HG03354 (cell line): ENCODE results near the gene MDH1.
A peak's percentile ranks its signal among the peaks of the same experiment; 100 is the strongest.
"Not testable (repeated sequence)": the region's sequence is repeated elsewhere in the genome, so short reads cannot be mapped to it uniquely, and the experiment has no call there.

Source experiments
- ATAC-seq: cut with Tn5 transposase; IDR thresholded peaks from one replicate; pipeline ENCODE4 v1.9.1; 2021; ENCODE audit warnings: mild to moderate bottlenecking; ENCODE audit not compliant: unreplicated experiment, poor library complexity, severe bottlenecking

The MDH1 gene

DNA sequence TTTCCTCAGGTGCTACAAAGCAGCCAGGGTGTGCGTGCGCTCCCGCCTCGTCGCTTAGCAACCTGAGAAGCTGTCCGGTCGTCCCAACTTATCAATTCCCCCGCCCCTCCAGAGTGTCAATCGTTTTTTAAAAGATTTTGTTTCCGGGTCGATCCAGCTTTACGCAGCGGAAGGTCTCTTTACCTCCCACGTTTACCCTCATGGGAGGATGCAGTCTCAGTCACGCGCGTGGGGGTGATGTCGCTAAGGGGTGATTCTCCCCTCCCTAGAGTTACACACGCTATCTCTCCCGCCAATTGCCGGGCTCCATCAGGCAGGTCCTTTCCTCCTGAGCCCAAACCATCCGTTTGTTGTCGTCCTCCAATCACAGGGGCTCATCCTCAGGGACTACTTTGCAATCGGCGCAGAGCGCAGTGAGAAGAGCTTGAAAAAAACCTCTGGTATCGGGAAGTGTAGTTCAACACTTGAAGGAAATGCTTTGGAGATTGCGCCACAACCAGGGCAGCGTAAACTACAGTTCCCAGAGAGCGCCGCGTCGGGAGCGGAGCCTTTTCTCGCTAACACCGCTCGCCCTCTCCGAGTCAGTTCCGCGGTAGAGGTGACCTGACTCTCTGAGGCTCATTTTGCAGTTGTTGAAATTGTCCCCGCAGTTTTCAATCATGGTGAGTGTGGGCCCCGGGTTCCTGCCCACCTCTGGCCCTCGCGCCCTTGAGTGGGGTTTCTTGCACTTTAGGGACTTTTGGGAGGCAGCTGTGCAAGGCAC is at the start of gene MDH1, which contains the start of gene WDPCP:
Gene MDH1 (plus strand): TSS at position 579 of the 763 bp plus-strand sequence. CDS start 81 bp downstream, at position 660.
Gene WDPCP (minus strand): TSS at position 93 of the 763 bp plus-strand sequence. CDS start 206 bp downstream, outside the sequence.
- peak; percentile 90 for ATAC-seq

DNA sequence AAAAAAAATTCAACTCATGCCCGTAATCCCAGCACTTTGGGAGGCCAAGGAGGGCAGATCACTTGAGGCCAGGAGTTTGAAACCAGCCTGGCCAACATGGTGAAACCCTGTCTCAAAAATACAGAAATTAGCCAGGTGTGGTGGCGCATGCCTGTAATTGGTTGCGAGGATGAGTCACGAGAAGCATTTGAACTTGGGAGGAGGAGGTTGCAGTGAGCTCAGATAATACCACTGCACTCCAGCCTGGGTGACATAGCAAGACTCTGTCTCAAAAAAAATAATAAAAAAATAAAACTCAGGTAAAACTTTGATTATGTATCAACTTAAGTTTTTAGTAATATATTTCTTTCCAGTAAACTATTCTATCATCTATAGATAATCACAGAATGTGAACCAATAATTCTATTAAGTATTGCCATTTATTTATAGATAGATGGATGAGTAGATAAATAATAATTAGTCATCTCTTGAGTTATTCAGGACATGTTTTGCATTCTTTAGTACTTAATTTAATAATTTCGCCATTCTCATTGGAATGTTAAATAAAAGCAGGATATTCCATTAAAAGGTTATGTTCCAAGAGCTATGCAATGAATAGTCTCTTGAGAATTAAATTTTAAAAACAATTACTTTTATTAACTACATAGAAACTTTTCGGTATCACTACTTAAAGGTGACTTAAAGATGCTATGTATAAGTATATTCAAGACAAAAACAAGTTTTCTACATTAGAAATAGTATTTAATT is 49.2 kb upstream of the MDH1 start:
- ATAC-seq, result no peak

DNA sequence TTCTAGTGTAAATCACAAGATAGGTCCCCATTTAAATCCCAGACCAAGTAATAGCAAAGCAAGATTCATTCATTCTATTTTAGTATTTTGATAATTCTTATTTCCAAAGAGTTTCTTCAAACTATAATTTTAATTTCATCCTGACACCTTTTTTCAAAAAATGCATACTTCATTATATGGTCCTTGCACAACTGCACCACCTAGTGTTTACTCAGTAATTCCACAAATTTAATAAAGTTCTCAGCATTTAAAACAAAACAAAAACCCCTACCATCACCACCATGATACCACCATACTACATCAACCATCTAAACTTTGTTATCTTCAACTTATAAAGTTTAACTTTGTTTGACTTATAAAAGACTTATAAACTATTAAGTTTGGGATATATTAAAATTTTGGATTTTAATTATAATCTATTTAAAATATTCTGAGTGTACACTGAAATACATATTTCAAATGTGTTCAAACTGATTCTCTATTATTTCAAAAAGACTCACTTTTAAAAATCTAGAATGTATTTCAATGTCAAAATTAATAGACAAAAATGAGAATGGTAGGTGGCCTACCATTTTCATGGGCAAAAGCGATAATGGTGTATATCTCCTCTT is 44.6 kb upstream of the MDH1 start:
- ATAC-seq, result no peak

DNA sequence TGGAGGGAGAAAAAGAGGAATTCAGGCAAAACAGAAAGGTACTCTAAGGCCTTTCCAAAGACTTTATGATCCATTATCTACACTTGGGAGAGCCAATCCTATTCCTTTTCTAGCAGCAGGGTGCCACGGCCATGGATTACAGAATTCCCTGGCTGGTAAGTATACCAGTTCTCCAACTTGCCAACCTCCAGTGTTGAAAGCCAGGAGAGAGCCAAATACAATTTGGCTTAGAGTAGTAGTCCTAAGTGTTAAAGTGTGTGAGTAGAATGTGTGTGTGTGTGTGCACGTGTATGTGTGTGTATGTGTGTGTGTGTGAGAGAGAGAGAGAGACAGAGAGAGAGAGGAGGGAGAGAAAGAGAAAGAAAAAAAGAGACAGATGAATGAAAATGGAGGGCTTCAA is 43.7 kb upstream of the MDH1 start:
- ATAC-seq, result no peak

DNA sequence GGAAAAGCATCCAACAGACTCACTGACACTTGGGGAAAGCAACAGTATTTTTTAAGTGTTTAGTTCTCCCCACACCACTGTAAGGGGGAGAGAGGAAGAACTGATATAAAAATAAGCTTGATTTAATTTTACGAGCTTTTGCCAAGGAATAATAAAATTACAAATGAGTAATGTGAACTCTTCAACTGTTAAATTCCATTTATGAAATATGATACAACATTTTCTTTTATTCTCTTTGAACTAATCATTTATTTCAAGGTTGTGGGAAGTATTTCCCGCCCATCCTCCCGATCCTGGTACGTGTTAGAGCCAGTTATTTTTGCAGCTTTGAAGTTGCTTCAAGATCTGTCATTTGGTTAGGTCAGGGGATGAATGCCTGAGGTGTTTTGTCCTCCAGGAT is 35.7 kb upstream of the MDH1 start:
- no peak for ATAC-seq

DNA sequence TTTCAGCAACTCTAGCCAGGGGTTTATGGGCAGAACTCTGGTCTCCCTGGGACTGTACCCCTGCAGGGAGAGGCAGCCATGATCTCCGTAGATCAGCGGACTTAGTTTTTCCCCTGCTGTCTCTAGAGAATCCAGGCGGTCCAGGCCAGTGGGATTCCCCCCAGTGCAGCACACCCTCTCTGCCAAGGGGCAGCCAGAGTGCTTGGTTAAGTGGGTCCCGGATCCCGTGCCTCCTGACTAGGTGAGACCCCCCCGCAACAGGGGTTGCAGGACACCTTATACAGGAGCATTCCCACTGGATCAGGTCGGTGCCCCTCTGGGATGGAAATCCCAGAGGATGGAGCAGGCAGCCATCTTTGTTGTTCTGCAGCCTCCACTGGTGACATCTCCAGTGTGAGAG is 33.5 kb upstream of the MDH1 start:
- ATAC-seq, result no peak

DNA sequence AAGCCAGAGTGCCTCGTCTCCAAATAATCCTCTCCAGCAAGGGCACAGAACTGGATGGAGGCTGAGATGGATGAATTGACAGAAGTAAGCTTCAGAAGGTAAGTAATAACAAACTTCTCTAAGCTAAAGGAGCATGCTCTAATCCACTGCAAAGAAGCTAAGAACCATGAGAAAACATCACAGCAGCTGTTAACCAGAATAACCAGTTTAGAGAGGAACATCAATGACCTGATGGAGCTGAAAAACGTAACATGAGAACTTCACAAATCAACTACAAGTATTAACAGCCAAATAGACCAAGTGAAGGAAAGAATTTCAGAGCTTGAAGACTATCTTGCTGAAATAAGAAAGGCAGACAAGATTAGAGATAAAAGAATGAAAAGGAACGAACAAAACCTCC is 32.8 kb upstream of the MDH1 start:
- no peak for ATAC-seq

DNA sequence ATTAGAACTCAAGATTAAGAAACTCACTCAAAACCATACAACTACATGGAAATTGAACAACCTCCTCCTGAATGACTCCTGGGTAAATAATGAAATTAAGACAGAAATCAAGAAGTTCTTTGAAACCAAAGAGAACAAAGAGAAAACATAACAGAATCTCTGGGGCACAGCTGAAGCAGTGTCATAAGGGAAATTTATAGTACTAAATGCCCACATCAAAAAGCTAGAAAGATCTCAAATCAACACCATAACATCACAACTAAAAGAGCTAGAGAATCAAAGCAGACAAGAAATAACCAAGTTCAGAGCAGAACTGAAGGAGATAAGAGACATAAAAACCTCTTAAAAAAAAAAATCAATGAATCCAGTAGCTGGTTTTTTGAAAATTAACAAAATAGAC is 30.9 kb upstream of the MDH1 start:
- not testable (repeated sequence) for ATAC-seq

DNA sequence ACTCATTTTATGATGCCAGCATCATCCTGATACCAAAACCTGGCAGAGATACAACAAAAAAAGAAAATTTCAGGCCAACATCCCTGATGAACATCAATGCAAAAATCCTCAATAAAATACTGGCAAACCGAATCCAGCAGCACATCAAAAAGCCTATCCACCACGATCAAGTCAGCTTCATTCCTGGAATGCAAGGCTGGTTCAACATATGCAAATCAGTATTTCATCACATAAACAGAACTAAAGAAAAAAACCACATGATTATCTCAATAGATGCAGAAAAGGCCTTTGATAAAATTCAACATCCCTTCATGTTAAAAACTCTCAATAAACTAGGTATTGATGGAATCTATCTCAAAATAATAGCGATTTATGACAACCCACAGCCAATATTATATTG is 29.8 kb upstream of the MDH1 start:
- not testable (repeated sequence) for ATAC-seq

DNA sequence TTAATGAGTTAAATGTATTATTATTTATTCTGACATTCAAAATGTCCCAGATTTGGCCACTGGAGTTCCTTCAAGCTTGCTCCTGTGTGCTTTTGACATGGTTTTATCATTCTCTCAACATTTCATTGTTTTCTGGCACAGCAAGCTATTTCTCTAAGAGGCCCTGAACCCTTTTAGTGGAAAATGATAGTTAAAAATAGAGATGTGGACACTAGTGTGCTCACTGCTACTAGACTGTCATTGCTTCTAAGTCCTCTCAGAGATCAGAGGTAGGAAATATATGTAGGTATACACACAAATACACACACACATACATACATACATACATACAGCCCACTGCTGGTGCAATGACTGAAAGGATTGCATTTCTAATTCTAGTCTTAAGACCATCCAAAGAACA is 26.0 kb upstream of the MDH1 start:
- no peak for ATAC-seq

DNA sequence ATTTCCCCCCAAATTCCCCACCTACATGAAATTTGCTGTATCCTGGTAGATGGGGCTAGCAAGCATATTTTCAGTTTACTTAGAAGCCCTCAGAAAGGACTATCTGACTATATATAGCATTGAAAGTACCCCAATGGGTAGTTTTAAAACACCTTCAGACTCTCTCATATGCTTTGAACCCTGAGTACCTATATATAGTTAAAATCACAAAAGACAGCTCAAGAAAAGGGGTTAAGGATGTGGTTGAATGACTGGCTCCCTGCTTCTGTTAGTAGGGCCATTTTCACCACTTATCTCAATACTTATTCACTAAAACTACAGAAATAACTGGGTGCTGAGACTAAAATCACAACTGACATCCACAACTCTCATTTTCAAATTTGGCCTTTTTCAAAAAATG is 19.0 kb upstream of the MDH1 start:
- ATAC-seq, result peak; percentile 56

DNA sequence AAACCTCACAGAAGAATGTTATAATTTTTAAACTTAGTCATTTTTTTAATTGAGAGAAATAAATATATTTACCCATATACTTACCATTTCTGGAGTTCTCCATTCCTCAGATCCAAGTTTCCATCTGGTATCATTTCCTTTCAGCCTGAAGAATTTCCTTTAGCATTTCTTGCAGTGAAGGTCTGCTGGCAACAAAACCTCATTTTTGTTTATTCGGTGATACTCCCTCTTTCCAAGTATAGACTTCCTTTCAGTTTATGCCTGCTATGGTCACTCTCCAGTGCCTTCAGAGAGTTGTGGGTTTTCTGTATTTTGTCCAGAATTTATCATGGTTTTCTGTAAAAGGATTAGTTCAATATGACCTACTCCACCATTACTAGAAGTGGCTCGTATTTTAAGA is 17.5 kb upstream of the MDH1 start:
- no peak for ATAC-seq

DNA sequence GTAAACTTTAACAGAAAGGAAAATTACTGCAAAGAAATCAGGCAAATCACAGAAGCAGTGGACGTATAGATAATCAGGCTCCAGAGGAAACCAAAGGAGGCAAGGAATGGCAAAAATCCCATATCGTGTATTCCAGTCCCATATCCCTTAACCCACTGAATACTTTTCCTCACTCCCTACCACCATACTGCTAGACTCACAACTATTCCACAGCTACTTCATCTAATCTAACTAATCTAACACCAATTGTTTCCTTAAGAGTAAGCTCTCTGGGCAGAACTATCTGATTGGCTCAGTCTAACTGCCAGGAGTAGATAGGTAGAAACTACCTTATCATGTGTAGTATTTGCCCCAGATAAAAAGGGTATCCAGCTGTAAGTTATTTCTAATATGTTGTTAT is 16.8 kb upstream of the MDH1 start:
- no peak for ATAC-seq

DNA sequence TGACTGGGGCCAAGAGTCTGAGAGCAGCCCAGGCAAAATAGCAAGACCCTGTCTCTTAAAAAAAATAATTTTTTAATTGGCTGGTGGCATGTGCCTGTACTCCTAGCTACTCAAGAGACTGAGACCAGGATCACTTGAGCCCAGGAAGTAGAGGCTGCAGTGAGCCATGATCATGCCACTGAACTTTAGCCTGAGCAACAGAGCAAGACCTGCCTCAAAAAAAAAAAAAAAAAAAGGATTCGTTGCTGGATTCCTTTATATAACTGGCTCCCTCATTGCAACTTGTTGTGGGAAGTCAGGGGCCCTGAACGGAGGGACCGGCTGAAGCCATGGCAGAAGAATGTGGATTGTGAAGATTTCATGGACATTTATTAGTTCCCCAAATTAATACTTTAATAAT is 15.7 kb upstream of the MDH1 start:
- not testable (repeated sequence) for ATAC-seq

DNA sequence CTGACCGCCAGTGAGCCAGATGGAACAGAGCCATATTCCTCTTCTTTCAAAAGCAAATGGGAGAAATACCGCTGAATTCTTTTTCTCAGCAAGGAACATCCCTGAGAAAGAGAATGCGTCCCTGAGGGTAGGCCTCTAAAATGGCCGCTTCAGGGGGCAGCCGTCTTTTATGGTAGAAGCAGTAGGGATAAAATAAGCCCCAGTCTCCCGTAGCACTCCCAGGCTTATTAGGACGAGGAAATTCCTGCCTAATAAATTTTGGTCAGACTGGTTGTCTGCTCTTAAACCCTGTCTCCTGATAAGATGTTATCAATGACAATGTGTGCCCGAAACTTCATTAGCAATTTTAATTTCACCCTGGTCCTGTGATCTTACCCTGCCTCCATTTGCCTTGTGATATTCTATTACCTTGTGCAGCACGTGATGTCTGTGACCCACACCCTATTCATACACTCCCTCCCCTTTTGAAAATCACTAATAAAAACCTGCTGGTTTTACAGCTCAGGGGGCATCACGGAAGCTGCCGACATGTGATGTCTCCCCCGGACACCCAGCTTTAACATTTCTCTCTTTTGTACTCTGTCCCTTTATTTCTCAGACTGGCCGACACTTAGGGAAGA is 14.9 kb upstream of the MDH1 start:
- ATAC-seq, result not testable (repeated sequence)

DNA sequence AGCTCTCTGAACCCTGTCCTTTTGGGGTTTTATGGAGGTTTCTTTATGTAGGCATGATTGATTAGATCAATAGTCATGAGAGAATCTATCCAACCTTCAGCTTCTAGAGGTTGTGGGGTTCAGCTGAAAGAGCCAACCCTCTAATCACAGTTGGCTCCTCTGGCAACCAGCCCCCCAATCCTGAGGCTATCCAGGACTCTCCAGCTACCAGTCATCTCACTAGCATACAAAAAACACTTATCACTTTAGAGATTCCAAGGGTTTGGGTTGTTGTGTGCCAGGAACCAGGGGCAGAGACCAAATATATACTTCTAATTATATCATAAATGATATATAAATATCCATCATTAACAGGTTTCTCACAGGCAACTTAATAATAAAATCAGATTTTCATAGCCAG is 12.2 kb upstream of the MDH1 start:
- no peak for ATAC-seq

DNA sequence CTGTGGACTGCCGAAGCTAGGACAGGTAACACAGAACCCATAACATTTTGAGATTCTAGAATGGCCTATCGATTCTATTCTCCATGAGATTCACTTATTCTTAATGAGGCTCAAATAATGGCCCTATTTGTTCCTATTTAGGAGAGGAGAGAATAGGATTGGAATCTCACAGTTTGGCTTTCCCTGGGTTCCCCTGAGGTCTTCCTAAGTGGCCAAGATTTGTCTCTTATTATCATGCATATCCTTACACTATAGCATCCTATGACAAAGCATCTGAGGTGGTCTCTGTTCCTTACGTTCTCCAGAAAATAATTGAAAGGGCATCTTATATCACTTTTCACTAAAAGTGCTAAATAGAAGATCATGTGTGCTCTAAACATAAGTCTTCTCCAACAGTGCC is 10.0 kb upstream of the MDH1 start:
- ATAC-seq, result no peak

DNA sequence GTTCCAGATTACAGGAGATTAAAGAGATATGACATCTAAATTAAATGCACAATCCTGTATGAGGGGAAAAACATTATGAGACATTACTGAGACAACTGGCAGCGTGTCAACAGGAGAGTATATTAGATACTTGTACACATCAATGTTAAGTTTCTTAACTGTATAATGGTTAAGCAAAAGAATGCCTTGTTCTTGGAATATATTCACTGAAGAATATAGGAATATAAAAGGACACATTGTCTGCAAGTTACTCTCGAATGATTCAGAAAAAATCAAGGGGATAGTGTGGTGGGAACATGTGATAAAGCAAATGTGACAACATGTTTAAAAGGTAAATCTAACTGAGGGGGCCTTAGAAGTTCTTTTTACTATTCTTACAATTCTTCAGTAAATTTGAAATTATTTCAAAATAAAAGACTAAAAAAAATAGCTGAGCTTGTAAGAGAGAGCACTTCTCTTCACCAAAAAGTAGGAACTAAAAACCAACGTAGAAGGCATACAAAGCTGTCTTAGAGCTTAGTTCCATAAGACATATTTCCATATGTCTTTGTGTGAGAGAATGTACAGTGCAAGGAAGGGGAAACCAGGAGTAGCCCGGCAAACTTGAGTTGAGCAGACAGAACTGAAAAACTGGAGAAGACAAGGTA is 8.0 kb upstream of the MDH1 start:
- no peak for ATAC-seq

DNA sequence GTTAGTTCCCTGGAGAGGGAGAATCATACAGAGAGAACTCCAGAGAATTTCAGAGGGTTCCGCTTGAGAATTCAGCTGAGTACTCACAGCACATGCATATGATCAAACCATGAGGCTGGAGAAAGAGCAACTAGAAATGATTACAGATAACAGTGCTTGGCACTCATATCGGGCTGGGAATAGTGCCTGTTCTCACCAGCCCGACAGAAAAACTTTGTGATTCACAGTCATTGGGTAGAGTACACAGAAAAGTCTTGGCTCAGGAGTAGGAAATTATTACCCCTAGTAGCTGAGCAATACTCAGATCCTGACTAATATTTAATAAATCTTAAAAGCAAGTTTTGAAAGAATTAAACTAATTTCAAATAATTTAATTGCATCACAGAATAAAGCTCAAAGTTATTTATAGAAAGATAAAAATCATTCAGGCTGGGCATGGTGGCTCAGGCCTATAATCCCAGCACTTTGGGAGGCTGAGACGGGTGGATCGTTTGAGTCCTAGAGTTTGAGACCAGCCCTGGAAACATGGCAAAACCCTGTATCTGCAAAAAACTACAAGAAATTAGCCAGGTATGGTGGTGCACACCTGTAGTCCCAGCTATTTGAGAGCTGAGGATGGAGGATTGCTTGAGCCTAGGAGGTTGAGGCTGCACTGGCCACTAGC is 7.3 kb upstream of the MDH1 start:
- ATAC-seq, result no peak
